ENCODE data around the gene PSMD2. TPM values are rescaled to one million over a fixed set of nuclear protein-coding genes. Genes with fewer than 3 reads are reported as not detected.
A peak's percentile ranks its signal among the peaks of the same experiment; 100 is the strongest.

Gene PSMD2
- total RNA-seq, 1 experiment from 2014 or later = 344 TPM

DNA sequence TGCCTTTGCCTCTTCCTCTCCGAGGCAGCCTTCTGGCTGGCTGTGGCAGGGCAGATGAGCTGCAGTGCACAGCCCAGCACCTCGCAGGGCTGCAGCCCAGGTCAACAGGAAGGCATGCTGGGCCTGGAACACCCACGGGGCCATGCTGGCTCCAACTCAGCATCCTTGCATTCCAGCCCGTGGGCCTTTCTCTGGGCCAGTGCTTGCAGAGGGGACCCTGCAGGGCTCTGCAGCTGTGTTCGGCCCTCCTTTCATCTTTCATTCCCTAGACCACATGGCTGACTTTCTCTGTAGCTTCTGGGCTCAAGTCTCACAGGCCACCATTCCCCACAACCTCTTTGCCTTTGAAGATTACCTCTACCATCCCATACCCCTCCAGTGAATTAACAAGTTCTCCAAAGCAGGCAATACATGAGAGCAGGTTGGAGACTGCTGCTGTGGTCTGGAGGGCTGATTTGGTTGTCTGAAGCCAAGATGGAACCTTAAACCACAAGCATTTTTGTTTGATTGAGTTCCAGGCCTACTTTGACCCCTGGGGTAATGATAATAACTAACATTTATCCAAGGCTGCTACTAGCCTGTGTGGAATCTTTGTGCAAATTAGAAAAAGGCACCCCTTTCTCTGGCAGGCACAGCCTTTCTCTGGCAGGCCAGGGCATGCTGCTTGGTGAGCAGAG lies 44.3 kb downstream of the PSMD2 start:
- peaks cover 15 to 35% (median 22%) of the 10 kb centered on the region in 3 experiments for H3K36me3 Mint-ChIP-seq (ENCODE audit: insufficient read depth in 1 of 3, low read depth in 3 of 3)
- no CpG with 5 or more reads among the region's 5 CpGs for WGBS (ENCODE audit: extremely low coverage, insufficient read length, low lambda C conversion rate)
- Histone ChIP-seq H4K8ac (replicated peaks; ENCODE audit: insufficient read length, low read depth, low read length) (no peak overlapping the region), H4K20me1 (ENCODE audit: control insufficient read depth, insufficient read depth, insufficient read length) (peaks cover 4% of the 10 kb centered on the region), H3K18ac (ENCODE audit: insufficient read length, low read depth, low read length) (no peak overlapping the region), H2BK120ac (ENCODE audit: low read depth, low read length, poor library complexity, severe bottlenecking) (no peak overlapping the region), H2BK5ac (ENCODE audit: insufficient read length, low read length) (no peak overlapping the region), H3K9me3 (ENCODE audit: control insufficient read depth, low read depth, low read length) (no peaks in the 10 kb centered on the region), H3K4ac (ENCODE audit: low read depth, low read length) (no peak overlapping the region), H3K27me3 (ENCODE audit: insufficient read depth, low read length) (no peaks in the 10 kb centered on the region), H2BK12ac (ENCODE audit: insufficient read length, low read depth, low read length) (no peak overlapping the region), H3K56ac (ENCODE audit: insufficient read length, low read depth, low read length) (no peak overlapping the region), H4K91ac (ENCODE audit: insufficient read length, low read depth, low read length) (no peak overlapping the region), H2BK15ac (ENCODE audit: low read depth, low read length) (no peak overlapping the region), H3K79me1 (ENCODE audit: insufficient read depth, low read depth, low read length, poor library complexity, severe bottlenecking) (no peaks in the 10 kb centered on the region), H3K4me2 (ENCODE audit: insufficient read depth, insufficient read length, low read length) (no peak overlapping the region), H3K4me1 (ENCODE audit: insufficient read depth, low read length) (0 out of 2 replicates have a peak, but pooled peaks cover 2% of the 10 kb centered on the region), H2AK5ac (ENCODE audit: insufficient read length, low read length) (no peak overlapping the region), H2BK20ac (ENCODE audit: low read depth, low read length, poor library complexity, severe bottlenecking) (no peak overlapping the region), H3K23me2 (ENCODE audit: insufficient read length, low read depth, low read length, poor library complexity, severe bottlenecking) (peaks cover 1% of the 10 kb centered on the region), H3K79me2 (ENCODE audit: insufficient read depth, low read length) (no peaks in the 10 kb centered on the region), H2AFZ (ENCODE audit: low read length) (no peak overlapping the region), H3T11ph (ENCODE audit: low read length) (no peak overlapping the region), H4K5ac (ENCODE audit: insufficient read length, low read depth, low read length) (no peak overlapping the region), H3K23ac (ENCODE audit: insufficient read length, low read depth, low read length) (no peak overlapping the region), H3K9ac (ENCODE audit: extremely low read depth, insufficient read length, low read length) (no peak overlapping the region), H3K27ac (ENCODE audit: insufficient read length, low read depth, low read length) (no peak overlapping the region), H3K14ac (ENCODE audit: insufficient read depth, low read length) (no peak overlapping the region)
- no peaks in the 10 kb centered on the region; a peak in 1 of 5 replicates for H3K9me3 Mint-ChIP-seq
- peak overlapping the region; percentile 37 to 77 (median 62); a peak in 3 of 7 replicates for H3K27ac Mint-ChIP-seq
- no peak overlapping the region for H3K4me3 Mint-ChIP-seq
- H3K4me1 Mint-ChIP-seq = peaks cover 13 to 17% of the 10 kb centered on the region in 2 experiments
- TF ChIP-seq, protein P1, sequence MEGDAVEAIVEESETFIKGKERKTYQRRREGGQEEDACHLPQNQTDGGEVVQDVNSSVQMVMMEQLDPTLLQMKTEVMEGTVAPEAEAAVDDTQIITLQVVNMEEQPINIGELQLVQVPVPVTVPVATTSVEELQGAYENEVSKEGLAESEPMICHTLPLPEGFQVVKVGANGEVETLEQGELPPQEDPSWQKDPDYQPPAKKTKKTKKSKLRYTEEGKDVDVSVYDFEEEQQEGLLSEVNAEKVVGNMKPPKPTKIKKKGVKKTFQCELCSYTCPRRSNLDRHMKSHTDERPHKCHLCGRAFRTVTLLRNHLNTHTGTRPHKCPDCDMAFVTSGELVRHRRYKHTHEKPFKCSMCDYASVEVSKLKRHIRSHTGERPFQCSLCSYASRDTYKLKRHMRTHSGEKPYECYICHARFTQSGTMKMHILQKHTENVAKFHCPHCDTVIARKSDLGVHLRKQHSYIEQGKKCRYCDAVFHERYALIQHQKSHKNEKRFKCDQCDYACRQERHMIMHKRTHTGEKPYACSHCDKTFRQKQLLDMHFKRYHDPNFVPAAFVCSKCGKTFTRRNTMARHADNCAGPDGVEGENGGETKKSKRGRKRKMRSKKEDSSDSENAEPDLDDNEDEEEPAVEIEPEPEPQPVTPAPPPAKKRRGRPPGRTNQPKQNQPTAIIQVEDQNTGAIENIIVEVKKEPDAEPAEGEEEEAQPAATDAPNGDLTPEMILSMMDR (conservative IDR thresholded peaks at IDR 0.05) = no peak
- peak; percentile 15 for DNase-seq
- H3K27me3 Mint-ChIP-seq (ENCODE audit: low read depth) = no peaks in the 10 kb centered on the region
